H1 (cell line): ENCODE data around the gene SERPINE2. TPM values are rescaled to one million over a fixed set of nuclear protein-coding genes. Genes with fewer than 3 reads are reported as not detected.
A peak's percentile ranks its signal among the peaks of the same experiment; 100 is the strongest.

Experiments
- BACH1 ChIP-seq: IDR thresholded peaks from 2 replicates; pipeline ENCODE4 v1.6.1; 2012; ENCODE audit warnings: low read length, improper control_type of control experiment
- CBX5 ChIP-seq: fragments of 300-800, 300-1000 bp; sonication (generic); IDR thresholded peaks from 2 replicates; pipeline ENCODE4 v1.7.1; 2016; ENCODE audit warnings: antibody characterized with exemption, low read length, low read depth
- CEBPB ChIP-seq: IDR thresholded peaks from 2 replicates; pipeline ENCODE4 v1.6.1; 2012; ENCODE audit warnings: low read depth, low read length
- CTCF ChIP-seq, 3 experiments: IDR thresholded peaks; 1 replicate in 2 of 3; 2 replicates in 1 of 3; pipeline versions ENCODE4 v1.5.1 to v1.6.1; 2011; ENCODE audit warnings: low read length in 3 of 3, mild to moderate bottlenecking in 3 of 3, inconsistent platforms in 2 of 3, low read depth in 1 of 3, moderate library complexity in 1 of 3; ENCODE audit not compliant: insufficient read depth in 1 of 3; ENCODE audit errors: control extremely low read depth in 1 of 3
- FOSL1 ChIP-seq: IDR thresholded peaks from 2 replicates; pipeline ENCODE4 v1.6.1; 2011; ENCODE audit warnings: mild to moderate bottlenecking, low read depth, low read length, moderate library complexity; ENCODE audit not compliant: insufficient read depth
- GTF2F1 ChIP-seq: IDR thresholded peaks from 2 replicates; pipeline ENCODE4 v1.6.1; 2012; ENCODE audit warnings: low read depth, low read length, improper control_type of control experiment, borderline replicate concordance
- HDAC6 ChIP-seq: IDR thresholded peaks from one replicate; pipeline ENCODE4 v1.7.1; 2012; ENCODE audit warnings: low read depth, mild to moderate bottlenecking, inconsistent platforms, low read length, moderate library complexity
- JUN ChIP-seq: IDR thresholded peaks from 2 replicates; pipeline ENCODE4 v1.6.1; 2011; ENCODE audit warnings: low read depth, mild to moderate bottlenecking, improper control_type of control experiment, low read length
- KDM1A ChIP-seq: fragments of 200-600, 300-600 bp; sonication (generic); IDR thresholded peaks from 2 replicates; pipeline ENCODE4 v1.7.1; 2016; ENCODE audit warnings: mild to moderate bottlenecking, low read length, borderline replicate concordance
- MAFK ChIP-seq: IDR thresholded peaks from 2 replicates; pipeline ENCODE4 v1.6.1; 2012; ENCODE audit warnings: low read depth, mild to moderate bottlenecking, improper control_type of control experiment, low read length
- NANOG ChIP-seq: IDR thresholded peaks from 2 replicates; pipeline ENCODE4 v1.6.1; 2011; ENCODE audit warnings: low read length, low read depth, mild to moderate bottlenecking, inconsistent platforms; ENCODE audit not compliant: insufficient read depth, poor library complexity, severe bottlenecking
- PHF8 ChIP-seq: fragments of 200-600 bp; sonication (generic); conservative IDR thresholded peaks from 2 replicates; pipeline ENCODE4 v1.7.1; 2012; ENCODE audit warnings: low read depth, mild to moderate bottlenecking, inconsistent platforms, low read length, moderate library complexity
- POLR2AphosphoS5 ChIP-seq: IDR thresholded peaks from 2 replicates; pipeline ENCODE4 v1.6.1; 2011; ENCODE audit warnings: low read depth, low read length
- SP4 ChIP-seq: IDR thresholded peaks from 2 replicates; pipeline ENCODE4 v1.6.1; 2012; ENCODE audit warnings: low read length, inconsistent platforms
- TCF12 ChIP-seq: IDR thresholded peaks from 2 replicates; pipeline ENCODE4 v1.6.1; 2011; ENCODE audit warnings: low read depth, mild to moderate bottlenecking, low read length
- ZNF274 ChIP-seq: IDR thresholded peaks from 2 replicates; pipeline ENCODE4 v1.7.0; 2012; ENCODE audit warnings: low read length, borderline replicate concordance; ENCODE audit errors: extremely low read depth
- polyA plus RNA-seq, 7 experiments: library from polyadenylated mRNA; depleted of rRNA in 3 of 7; stranded (reverse) in 5 of 7; unstranded in 2 of 7; fragments of >200 nt in 5 of 7; fragments of 200-250 nt in 2 of 7; gene quantifications; 1 replicate in 5 of 7; 2 replicates in 1 of 7; 4 replicates in 1 of 7; pipeline versions ENCODE4 v1.2.1 to v1.2.3, GENCODE V29; 2011 to 2013; ENCODE audit warnings: missing spikeins in 2 of 7, mixed read lengths in 2 of 7
- total RNA-seq: library from RNA; stranded (reverse); fragmentation: NEBNext Ultra II Directional; extraction: Animal tissue kit (Norgen Biotek cat#: 25700); gene quantifications from 2 replicates; pipeline ENCODE4 v1.2.1, GENCODE V29; 2021

Gene SERPINE2
- total and polyA plus RNA-seq, 2 of the 8 experiments (the other 6 are each of a cell fraction or from before 2014, with no cell fraction given), result 26.2 to 76.0 TPM

- no peak for TF ChIP-seq KDM1A
- TF ChIP-seq ZNF274, result no peak
- no peak for TF ChIP-seq CBX5
- no peak for TF ChIP-seq PHF8
- peak; percentile 99 for TF ChIP-seq NANOG
- no peak for TF ChIP-seq HDAC6
- no peak for TF ChIP-seq FOSL1
- TF ChIP-seq MAFK, result no peak
- no peak for TF ChIP-seq CTCF (IDR thresholded peaks at IDR 0.05; ENCODE audit: control extremely low read depth in 1 of 3, insufficient read depth in 1 of 3, low read depth in 1 of 3, low read length in 3 of 3)
- TF ChIP-seq SP4, result no peak
- no peak for TF ChIP-seq GTF2F1
- TF ChIP-seq BACH1, result no peak
- TF ChIP-seq TCF12, result no peak
- TF ChIP-seq POLR2AphosphoS5, result no peak
- TF ChIP-seq JUN, result no peak
- TF ChIP-seq CEBPB, result 0 out of 2 replicates have a peak, but pooled peaks have one; percentile 2
Measured at GRCh38 chr2:224027070-224027469, 12.0 kb downstream of the SERPINE2 start (continued).
